ENCODE measurements around the gene SPANXN4.
A peak's percentile ranks its signal among the peaks of the same experiment; 100 is the strongest.

The SPANXN4 gene

GRCh38 chrX:143017272-143017671, 8.5 kb upstream of the SPANXN4 start:
- no peak overlapping the region for H2BK12ac ChIP-seq (ENCODE audit: low read length)
- H3K4me3 ChIP-seq (ENCODE audit: low read length in 2 of 2) = no peak overlapping the region
- WGBS, 2 donors (ENCODE audit: extremely low coverage in 2 of 2, insufficient read length in 2 of 2, insufficient replicate concordance in 1 of 2) = no CpG with 5 or more reads among the region's 2 CpGs
- H3K18ac ChIP-seq (ENCODE audit: low read length) = no peak overlapping the region
- H2AK5ac ChIP-seq (ENCODE audit: low read depth, low read length) = no peak overlapping the region
- H3K23ac ChIP-seq (ENCODE audit: low read depth, low read length, poor library complexity) = no peak overlapping the region
- no peak overlapping the region for H4K91ac ChIP-seq (ENCODE audit: low read depth, low read length, poor library complexity)
- H3K27me3 ChIP-seq (ENCODE audit: control insufficient read depth in 3 of 3, insufficient read depth in 3 of 3, low read depth in 1 of 3, low read length in 3 of 3) = no peaks in the 10 kb centered on the region
- no peak overlapping the region for H2BK15ac ChIP-seq (ENCODE audit: low read length)
- H3K36me3 ChIP-seq (replicated peaks in 1 of 2; ENCODE audit: control insufficient read depth in 2 of 2, insufficient read depth in 2 of 2, low read length in 2 of 2) = no peaks in the 10 kb centered on the region
- H3K9me3 ChIP-seq (replicated peaks in 1 of 2; ENCODE audit: control insufficient read depth in 2 of 2, insufficient read depth in 1 of 2, low read depth in 1 of 2, low read length in 2 of 2) = no peaks in the 10 kb centered on the region
- H4K8ac ChIP-seq (ENCODE audit: low read depth, low read length) = no peak overlapping the region
- H2BK5ac ChIP-seq (ENCODE audit: low read length) = no peak overlapping the region
- H2AFZ ChIP-seq (ENCODE audit: low read length) = no peak overlapping the region
- H3K27ac ChIP-seq (replicated peaks; ENCODE audit: low read length) = no peak overlapping the region
- no peak overlapping the region for H2BK120ac ChIP-seq (ENCODE audit: low read depth, low read length)
- DNase-seq (ENCODE audit: low spot score) = no peak
- no peak overlapping the region for H3K4me2 ChIP-seq (ENCODE audit: insufficient read depth, low read length, poor library complexity, severe bottlenecking)
- no peaks in the 10 kb centered on the region for H3K4me1 ChIP-seq (ENCODE audit: control insufficient read depth in 2 of 2, insufficient read depth in 1 of 2, low read depth in 1 of 2, low read length in 2 of 2)
- no peaks in the 10 kb centered on the region for H3K79me1 ChIP-seq (ENCODE audit: low read depth, low read length)
- H3K9ac ChIP-seq (ENCODE audit: low read depth, low read length, poor library complexity) = no peak overlapping the region
- H3K4ac ChIP-seq (ENCODE audit: low read length) = no peak overlapping the region
- no peak overlapping the region for H3K14ac ChIP-seq (ENCODE audit: low read length)

GRCh38 chrX:143027275-143027674, 1.5 kb downstream of the SPANXN4 start:
- Histone ChIP-seq H3K4me3 (ENCODE audit: low read length in 2 of 2) (no peak overlapping the region), H3K4me2 (ENCODE audit: insufficient read depth, low read length, poor library complexity, severe bottlenecking) (no peak overlapping the region), H3K14ac (ENCODE audit: low read length) (no peak overlapping the region), H3K9me3 (replicated peaks in 1 of 2; ENCODE audit: control insufficient read depth in 2 of 2, insufficient read depth in 1 of 2, low read depth in 1 of 2, low read length in 2 of 2) (no peaks in the 10 kb centered on the region), H3K27ac (replicated peaks; ENCODE audit: low read length) (no peak overlapping the region), H3K9ac (ENCODE audit: low read depth, low read length, poor library complexity) (no peak overlapping the region), H2AFZ (ENCODE audit: low read length) (no peak overlapping the region), H4K91ac (ENCODE audit: low read depth, low read length, poor library complexity) (no peak overlapping the region), H3K18ac (ENCODE audit: low read length) (no peak overlapping the region), H2BK5ac (ENCODE audit: low read length) (no peak overlapping the region), H3K79me1 (ENCODE audit: low read depth, low read length) (no peaks in the 10 kb centered on the region), H3K23ac (ENCODE audit: low read depth, low read length, poor library complexity) (no peak overlapping the region), H2BK120ac (ENCODE audit: low read depth, low read length) (no peak overlapping the region), H3K27me3 (ENCODE audit: control insufficient read depth in 3 of 3, insufficient read depth in 3 of 3, low read depth in 1 of 3, low read length in 3 of 3) (no peaks in the 10 kb centered on the region), H2BK15ac (ENCODE audit: low read length) (no peak overlapping the region), H2AK5ac (ENCODE audit: low read depth, low read length) (no peak overlapping the region), H3K4me1 (ENCODE audit: control insufficient read depth in 2 of 2, insufficient read depth in 1 of 2, low read depth in 1 of 2, low read length in 2 of 2) (no peaks in the 10 kb centered on the region), H4K8ac (ENCODE audit: low read depth, low read length) (no peak overlapping the region), H3K4ac (ENCODE audit: low read length) (no peak overlapping the region), H3K36me3 (replicated peaks in 1 of 2; ENCODE audit: control insufficient read depth in 2 of 2, insufficient read depth in 2 of 2, low read length in 2 of 2) (no peaks in the 10 kb centered on the region), H2BK12ac (ENCODE audit: low read length) (no peak overlapping the region)
- WGBS, 2 donors (ENCODE audit: extremely low coverage in 2 of 2, insufficient read length in 2 of 2, insufficient replicate concordance in 1 of 2) = no CpG with 5 or more reads among the region's 6 CpGs
- no peak for DNase-seq (ENCODE audit: low spot score)

GRCh38 chrX:143047511-143047910, 21.8 kb downstream of the SPANXN4 start:
- H3K27me3 ChIP-seq (ENCODE audit: control insufficient read depth in 3 of 3, insufficient read depth in 3 of 3, low read depth in 1 of 3, low read length in 3 of 3) = no peaks in the 10 kb centered on the region
- H4K8ac ChIP-seq (ENCODE audit: low read depth, low read length) = no peak overlapping the region
- H3K9me3 ChIP-seq (replicated peaks in 1 of 2; ENCODE audit: control insufficient read depth in 2 of 2, insufficient read depth in 1 of 2, low read depth in 1 of 2, low read length in 2 of 2) = no peaks in the 10 kb centered on the region
- H3K23ac ChIP-seq (ENCODE audit: low read depth, low read length, poor library complexity) = no peak overlapping the region
- no peak overlapping the region for H3K4me3 ChIP-seq (ENCODE audit: low read length in 2 of 2)
- H3K9ac ChIP-seq (ENCODE audit: low read depth, low read length, poor library complexity) = no peak overlapping the region
- no peaks in the 10 kb centered on the region for H3K36me3 ChIP-seq (replicated peaks in 1 of 2; ENCODE audit: control insufficient read depth in 2 of 2, insufficient read depth in 2 of 2, low read length in 2 of 2)
- H4K91ac ChIP-seq (ENCODE audit: low read depth, low read length, poor library complexity) = no peak overlapping the region
- no peaks in the 10 kb centered on the region for H3K4me1 ChIP-seq (ENCODE audit: control insufficient read depth in 2 of 2, insufficient read depth in 1 of 2, low read depth in 1 of 2, low read length in 2 of 2)
- no peak overlapping the region for H2BK5ac ChIP-seq (ENCODE audit: low read length)
- H2AFZ ChIP-seq (ENCODE audit: low read length) = no peak overlapping the region
- H2BK120ac ChIP-seq (ENCODE audit: low read depth, low read length) = no peak overlapping the region
- no peak overlapping the region for H3K4me2 ChIP-seq (ENCODE audit: insufficient read depth, low read length, poor library complexity, severe bottlenecking)
- H3K18ac ChIP-seq (ENCODE audit: low read length) = no peak overlapping the region
- H3K79me1 ChIP-seq (ENCODE audit: low read depth, low read length) = no peaks in the 10 kb centered on the region
- H3K4ac ChIP-seq (ENCODE audit: low read length) = no peak overlapping the region
- no peak overlapping the region for H2BK12ac ChIP-seq (ENCODE audit: low read length)
- DNase-seq (ENCODE audit: low spot score) = no peak
- no peak overlapping the region for H3K27ac ChIP-seq (replicated peaks; ENCODE audit: low read length)
- WGBS, 2 donors (ENCODE audit: extremely low coverage in 2 of 2, insufficient read length in 2 of 2, insufficient replicate concordance in 1 of 2) = no CpG with 5 or more reads among the region's 2 CpGs
- no peak overlapping the region for H2AK5ac ChIP-seq (ENCODE audit: low read depth, low read length)
- no peak overlapping the region for H3K14ac ChIP-seq (ENCODE audit: low read length)
- no peak overlapping the region for H2BK15ac ChIP-seq (ENCODE audit: low read length)

- no peak overlapping the region for H2BK5ac ChIP-seq (ENCODE audit: low read length)
- H2BK120ac ChIP-seq (ENCODE audit: low read depth, low read length) = no peak overlapping the region
- no CpG with 5 or more reads among the region's 4 CpGs for WGBS, 2 donors (ENCODE audit: extremely low coverage in 2 of 2, insufficient read length in 2 of 2, insufficient replicate concordance in 1 of 2)
- no peaks in the 10 kb centered on the region for H3K36me3 ChIP-seq (replicated peaks in 1 of 2; ENCODE audit: control insufficient read depth in 2 of 2, insufficient read depth in 2 of 2, low read length in 2 of 2)
- no peak overlapping the region for H3K4ac ChIP-seq (ENCODE audit: low read length)
- H3K9ac ChIP-seq (ENCODE audit: low read depth, low read length, poor library complexity) = no peak overlapping the region
- no peak overlapping the region for H3K4me3 ChIP-seq (ENCODE audit: low read length in 2 of 2)
- H4K91ac ChIP-seq (ENCODE audit: low read depth, low read length, poor library complexity) = no peak overlapping the region
- H3K14ac ChIP-seq (ENCODE audit: low read length) = no peak overlapping the region
- H3K23ac ChIP-seq (ENCODE audit: low read depth, low read length, poor library complexity) = no peak overlapping the region
- no peak overlapping the region for H2AK5ac ChIP-seq (ENCODE audit: low read depth, low read length)
- H4K8ac ChIP-seq (ENCODE audit: low read depth, low read length) = no peak overlapping the region
- no peak overlapping the region for H2AFZ ChIP-seq (ENCODE audit: low read length)
- DNase-seq (ENCODE audit: low spot score) = peak; percentile 52
- H3K9me3 ChIP-seq (replicated peaks in 1 of 2; ENCODE audit: control insufficient read depth in 2 of 2, insufficient read depth in 1 of 2, low read depth in 1 of 2, low read length in 2 of 2) = no peaks in the 10 kb centered on the region
- no peak overlapping the region for H2BK12ac ChIP-seq (ENCODE audit: low read length)
- no peaks in the 10 kb centered on the region for H3K4me1 ChIP-seq (ENCODE audit: control insufficient read depth in 2 of 2, insufficient read depth in 1 of 2, low read depth in 1 of 2, low read length in 2 of 2)
- H3K27ac ChIP-seq (replicated peaks; ENCODE audit: low read length) = no peak overlapping the region
- no peak overlapping the region for H3K4me2 ChIP-seq (ENCODE audit: insufficient read depth, low read length, poor library complexity, severe bottlenecking)
- no peaks in the 10 kb centered on the region for H3K27me3 ChIP-seq (ENCODE audit: control insufficient read depth in 3 of 3, insufficient read depth in 3 of 3, low read depth in 1 of 3, low read length in 3 of 3)
- no peak overlapping the region for H2BK15ac ChIP-seq (ENCODE audit: low read length)
- no peak overlapping the region for H3K18ac ChIP-seq (ENCODE audit: low read length)
- H3K79me1 ChIP-seq (ENCODE audit: low read depth, low read length) = no peaks in the 10 kb centered on the region
Observed at GRCh38 chrX:143058120-143058519, 32.4 kb downstream of the SPANXN4 start.

Data from neuronal stem cell (in vitro differentiated cells).